ENCODE measurements around the gene BRIP1.

- TF ChIP-seq, protein P1, sequence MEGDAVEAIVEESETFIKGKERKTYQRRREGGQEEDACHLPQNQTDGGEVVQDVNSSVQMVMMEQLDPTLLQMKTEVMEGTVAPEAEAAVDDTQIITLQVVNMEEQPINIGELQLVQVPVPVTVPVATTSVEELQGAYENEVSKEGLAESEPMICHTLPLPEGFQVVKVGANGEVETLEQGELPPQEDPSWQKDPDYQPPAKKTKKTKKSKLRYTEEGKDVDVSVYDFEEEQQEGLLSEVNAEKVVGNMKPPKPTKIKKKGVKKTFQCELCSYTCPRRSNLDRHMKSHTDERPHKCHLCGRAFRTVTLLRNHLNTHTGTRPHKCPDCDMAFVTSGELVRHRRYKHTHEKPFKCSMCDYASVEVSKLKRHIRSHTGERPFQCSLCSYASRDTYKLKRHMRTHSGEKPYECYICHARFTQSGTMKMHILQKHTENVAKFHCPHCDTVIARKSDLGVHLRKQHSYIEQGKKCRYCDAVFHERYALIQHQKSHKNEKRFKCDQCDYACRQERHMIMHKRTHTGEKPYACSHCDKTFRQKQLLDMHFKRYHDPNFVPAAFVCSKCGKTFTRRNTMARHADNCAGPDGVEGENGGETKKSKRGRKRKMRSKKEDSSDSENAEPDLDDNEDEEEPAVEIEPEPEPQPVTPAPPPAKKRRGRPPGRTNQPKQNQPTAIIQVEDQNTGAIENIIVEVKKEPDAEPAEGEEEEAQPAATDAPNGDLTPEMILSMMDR (conservative IDR thresholded peaks at IDR 0.05; ENCODE audit: low read depth in 2 of 2) = no peak
- no peak for TF ChIP-seq EZH2 (IDR thresholded peaks at IDR 0.05; ENCODE audit: low read depth, unreplicated experiment)
Observed at GRCh38 chr17:61835606-61836005, 27.7 kb downstream of the BRIP1 start.

Measured in GM23338 (cell line).